ENCODE measurements around the gene PSMA6.

Gene PSMA6

GRCh38 chr14:35305633-35306032 lies 13.5 kb downstream of the PSMA6 start:
- TF ChIP-seq ZBTB7A (IDR thresholded peaks at IDR 0.05; ENCODE audit: low read depth) = no peak
- TF ChIP-seq TEAD4 (IDR thresholded peaks at IDR 0.05) = no peak
- TF ChIP-seq MAX (IDR thresholded peaks at IDR 0.05) = no peak
- TF ChIP-seq TAF1 (IDR thresholded peaks at IDR 0.05; ENCODE audit: low read depth) = no peak
- no peak for TF ChIP-seq CREB1 (IDR thresholded peaks at IDR 0.05; ENCODE audit: low read depth)
- TF ChIP-seq TCF12 (IDR thresholded peaks at IDR 0.05; ENCODE audit: low read depth) = no peak
- TF ChIP-seq REST (IDR thresholded peaks at IDR 0.05; ENCODE audit: low read depth) = no peak
- no peak for TF ChIP-seq CEBPB (IDR thresholded peaks at IDR 0.05)
- TF ChIP-seq YY1 (IDR thresholded peaks at IDR 0.05; ENCODE audit: low read depth) = no peak
- TF ChIP-seq NFIC (IDR thresholded peaks at IDR 0.05) = no peak
- TF ChIP-seq RAD21 (IDR thresholded peaks at IDR 0.05; ENCODE audit: low read depth) = no peak
- no peak for TF ChIP-seq FOXM1 (IDR thresholded peaks at IDR 0.05; ENCODE audit: borderline replicate concordance, low read depth)
- no peak for TF ChIP-seq EP300 (IDR thresholded peaks at IDR 0.05; ENCODE audit: borderline replicate concordance)
- no peak for TF ChIP-seq USF1 (IDR thresholded peaks at IDR 0.05)
- no peak for TF ChIP-seq EGR1 (IDR thresholded peaks at IDR 0.05)

GRCh38 chr14:35306114-35306513 lies 13.9 kb downstream of the PSMA6 start:
- TF ChIP-seq NFIC (IDR thresholded peaks at IDR 0.05) (no peak), REST (IDR thresholded peaks at IDR 0.05; ENCODE audit: low read depth) (no peak), ZBTB7A (IDR thresholded peaks at IDR 0.05; ENCODE audit: low read depth) (no peak), CREB1 (IDR thresholded peaks at IDR 0.05; ENCODE audit: low read depth) (no peak), FOXM1 (IDR thresholded peaks at IDR 0.05; ENCODE audit: borderline replicate concordance, low read depth) (no peak)

- no peak for TF ChIP-seq REST (IDR thresholded peaks at IDR 0.05; ENCODE audit: low read depth)
- no peak for TF ChIP-seq EP300 (IDR thresholded peaks at IDR 0.05; ENCODE audit: borderline replicate concordance)
- TF ChIP-seq CEBPB (IDR thresholded peaks at IDR 0.05) = no peak
- no peak for TF ChIP-seq TAF1 (IDR thresholded peaks at IDR 0.05; ENCODE audit: low read depth)
- no peak for TF ChIP-seq TEAD4 (IDR thresholded peaks at IDR 0.05)
- no peak for TF ChIP-seq TCF12 (IDR thresholded peaks at IDR 0.05; ENCODE audit: low read depth)
- no peak for TF ChIP-seq MAX (IDR thresholded peaks at IDR 0.05)
- TF ChIP-seq EGR1 (IDR thresholded peaks at IDR 0.05) = no peak
- TF ChIP-seq CREB1 (IDR thresholded peaks at IDR 0.05; ENCODE audit: low read depth) = no peak
- TF ChIP-seq FOXM1 (IDR thresholded peaks at IDR 0.05; ENCODE audit: borderline replicate concordance, low read depth) = no peak
- TF ChIP-seq YY1 (IDR thresholded peaks at IDR 0.05; ENCODE audit: low read depth) = no peak
- no peak for TF ChIP-seq NFIC (IDR thresholded peaks at IDR 0.05)
- TF ChIP-seq ZBTB7A (IDR thresholded peaks at IDR 0.05; ENCODE audit: low read depth) = no peak
- TF ChIP-seq RAD21 (IDR thresholded peaks at IDR 0.05; ENCODE audit: low read depth) = no peak
- TF ChIP-seq USF1 (IDR thresholded peaks at IDR 0.05) = no peak
These were observed 25.6 kb downstream of the PSMA6 start for GRCh38 chr14:35317820-35318219.

- TF ChIP-seq USF1 (IDR thresholded peaks at IDR 0.05) (no peak), TEAD4 (IDR thresholded peaks at IDR 0.05) (no peak), EP300 (IDR thresholded peaks at IDR 0.05; ENCODE audit: borderline replicate concordance) (no peak), ZBTB7A (IDR thresholded peaks at IDR 0.05; ENCODE audit: low read depth) (no peak), EGR1 (IDR thresholded peaks at IDR 0.05) (no peak), NFIC (IDR thresholded peaks at IDR 0.05) (no peak), TCF12 (IDR thresholded peaks at IDR 0.05; ENCODE audit: low read depth) (no peak), REST (IDR thresholded peaks at IDR 0.05; ENCODE audit: low read depth) (no peak)
These were observed 27.3 kb downstream of the PSMA6 start for GRCh38 chr14:35319509-35319908.
